ENCODE data around the gene HS3ST5.
A peak's percentile ranks its signal among the peaks of the same experiment; 100 is the strongest.

HS3ST5 gene

DNA sequence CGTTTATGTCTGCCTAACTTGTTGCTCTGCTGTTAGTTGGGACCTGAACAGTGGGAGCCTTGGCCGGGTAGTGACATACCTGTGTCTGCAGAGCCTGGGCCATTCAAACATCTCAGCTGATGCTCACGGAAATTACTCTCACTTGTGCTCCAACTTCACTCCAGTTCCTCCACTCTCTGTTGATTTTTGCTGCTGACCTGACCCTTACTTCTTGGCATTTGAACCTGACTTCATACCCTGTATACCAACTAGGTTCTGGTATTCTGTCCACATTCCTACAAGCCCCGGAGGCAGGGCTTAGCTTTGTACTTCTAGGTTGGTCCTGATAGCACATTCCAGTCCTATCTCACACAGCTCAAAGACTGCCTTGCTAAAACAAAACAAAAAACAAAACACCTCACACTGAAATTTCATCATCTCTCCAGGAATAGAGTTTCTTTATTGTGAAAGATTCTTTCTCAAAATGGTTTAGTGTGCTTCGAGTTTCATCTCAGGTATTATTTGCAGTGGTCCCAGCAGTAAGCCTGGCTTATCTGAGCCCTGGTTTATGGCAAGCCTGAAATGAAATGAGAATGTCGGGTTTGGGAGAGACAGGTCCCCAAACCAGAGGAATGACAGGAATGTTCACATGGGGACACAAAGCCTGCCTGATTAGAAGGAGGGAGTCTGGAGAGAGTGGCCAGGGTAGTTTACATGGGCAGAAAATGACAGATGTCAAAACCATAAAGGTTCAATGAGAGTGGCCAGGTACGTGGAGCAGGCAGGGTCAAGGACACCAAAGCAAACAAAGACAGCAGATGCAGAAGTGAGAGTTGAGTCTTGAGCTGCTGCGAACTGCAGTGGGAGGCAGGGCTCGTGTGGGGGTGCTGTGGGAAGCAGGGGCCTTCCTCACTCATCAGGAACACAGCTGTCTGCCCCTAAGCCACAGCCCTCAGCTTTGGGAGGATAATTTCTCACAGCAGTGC lies 197.7 kb downstream of the HS3ST5 start:
- no peak for FAIRE-seq

DNA sequence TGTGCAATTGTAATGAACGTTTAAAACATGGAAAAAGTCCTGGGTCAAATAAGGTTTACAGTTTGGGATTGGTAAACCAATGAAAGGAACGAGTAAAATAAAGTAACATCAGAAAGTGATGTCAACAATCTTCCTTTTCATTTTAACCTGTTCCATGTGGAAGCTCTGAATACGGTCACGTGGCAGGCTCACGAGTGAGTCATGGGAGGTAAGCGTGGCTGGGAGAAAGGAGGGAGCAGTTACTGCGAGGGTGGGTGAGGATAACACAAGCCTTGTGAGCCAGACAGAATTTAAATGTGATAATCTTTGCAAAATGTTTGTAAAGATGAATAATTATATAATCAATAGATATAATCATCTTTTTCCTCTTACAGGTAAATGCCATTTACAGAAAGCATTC lies 200.6 kb downstream of the HS3ST5 start:
- FAIRE-seq: no peak

DNA sequence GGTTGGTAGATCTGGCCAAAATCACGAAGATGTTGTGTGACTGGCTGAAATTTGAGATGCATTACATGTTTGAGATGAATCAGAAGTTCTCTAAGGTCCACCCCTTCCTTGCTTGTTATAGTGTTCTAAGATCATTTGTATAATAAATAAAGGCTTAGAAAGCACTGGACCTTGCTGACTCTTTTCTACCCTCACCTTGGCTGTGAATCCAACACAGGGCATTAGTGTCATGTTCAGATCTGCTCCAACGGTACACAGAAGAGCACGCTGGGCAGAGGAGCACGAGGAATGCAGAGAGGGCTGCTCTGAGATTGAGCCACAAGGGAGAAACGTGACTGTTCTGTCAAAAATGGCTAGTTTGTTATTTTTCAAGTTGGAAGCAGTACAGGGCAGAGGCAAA lies 202.4 kb downstream of the HS3ST5 start:
- FAIRE-seq: no peak

DNA sequence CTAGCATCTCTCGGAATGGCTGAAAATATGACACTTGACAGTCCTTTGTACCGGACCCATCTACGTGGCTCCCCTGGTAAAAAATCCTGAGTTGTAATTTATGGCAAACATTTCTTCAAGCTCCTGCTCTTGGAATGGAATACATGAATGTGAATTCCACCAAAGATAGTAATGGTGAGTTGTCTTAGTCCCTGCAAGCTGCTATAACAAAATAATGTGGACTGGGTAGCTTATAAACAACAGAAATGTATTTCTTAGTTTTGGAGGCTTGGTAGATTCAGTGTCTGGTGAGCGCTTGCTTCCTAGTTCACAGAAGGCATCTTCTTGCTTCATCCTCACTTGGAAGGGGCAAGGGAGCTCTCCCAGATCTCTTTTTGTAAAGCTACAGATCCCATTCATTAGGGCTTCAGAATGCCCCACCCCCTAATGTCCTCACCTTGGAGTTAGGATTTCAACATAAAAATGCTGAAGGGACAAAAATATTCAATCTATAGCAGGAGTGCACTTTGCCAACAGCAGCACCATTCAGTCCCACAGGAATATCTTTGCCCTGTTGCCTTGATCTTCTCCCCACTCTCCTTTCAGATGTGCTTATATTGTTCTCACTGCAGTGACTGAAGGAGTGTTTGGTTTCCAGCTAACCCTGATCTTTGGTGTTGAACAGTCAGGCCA lies 204.1 kb downstream of the HS3ST5 start:
- no peak for FAIRE-seq

DNA sequence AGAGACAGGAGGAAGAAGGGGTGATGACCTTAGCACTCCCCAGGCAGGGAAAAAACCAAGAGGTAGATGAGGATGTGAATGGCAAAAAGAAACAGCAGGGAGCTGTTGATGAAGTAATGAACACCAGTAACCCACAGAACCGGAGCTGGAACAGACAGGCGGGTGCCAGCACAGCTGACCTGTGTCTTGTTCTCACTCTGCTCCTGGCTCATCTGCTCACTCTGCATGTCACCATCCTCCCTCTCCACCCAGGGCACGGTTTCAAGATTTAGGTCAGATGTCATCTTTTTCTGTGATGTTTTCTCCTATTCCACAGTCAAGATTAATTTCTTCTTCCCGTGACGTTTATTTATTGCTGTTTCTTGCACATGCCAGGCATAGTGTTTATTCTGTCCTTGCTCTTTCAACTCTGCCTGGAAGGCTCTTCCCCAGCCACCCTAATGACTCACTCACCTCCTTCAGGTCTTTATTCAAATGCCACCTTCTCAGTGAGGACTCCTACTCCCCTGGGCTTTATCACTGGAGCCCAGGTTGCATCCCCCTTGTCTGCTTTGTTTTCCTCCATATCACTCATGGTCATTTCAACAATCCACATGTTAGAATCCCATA lies 207.4 kb downstream of the HS3ST5 start:
- no peak for FAIRE-seq

DNA sequence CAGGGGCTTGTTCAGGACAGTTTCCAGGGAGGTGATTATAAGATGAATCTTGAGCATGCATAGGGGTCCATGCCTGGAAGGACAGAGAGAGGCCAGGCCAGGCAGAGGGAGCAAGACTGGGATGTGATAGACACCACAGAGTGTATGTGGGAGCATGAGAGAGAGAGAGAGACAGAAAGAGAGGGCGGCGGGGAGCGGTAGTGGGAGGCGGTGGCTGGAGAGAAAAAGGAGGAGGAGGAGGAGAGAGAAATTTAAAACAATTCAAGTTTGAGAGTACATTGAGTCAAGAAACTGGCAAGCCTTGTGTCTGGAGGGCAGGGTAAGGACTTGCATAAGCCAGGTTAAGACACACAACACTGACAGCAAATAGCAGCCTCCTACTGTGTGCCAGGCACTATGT lies 209.0 kb downstream of the HS3ST5 start:
- FAIRE-seq: no peak

DNA sequence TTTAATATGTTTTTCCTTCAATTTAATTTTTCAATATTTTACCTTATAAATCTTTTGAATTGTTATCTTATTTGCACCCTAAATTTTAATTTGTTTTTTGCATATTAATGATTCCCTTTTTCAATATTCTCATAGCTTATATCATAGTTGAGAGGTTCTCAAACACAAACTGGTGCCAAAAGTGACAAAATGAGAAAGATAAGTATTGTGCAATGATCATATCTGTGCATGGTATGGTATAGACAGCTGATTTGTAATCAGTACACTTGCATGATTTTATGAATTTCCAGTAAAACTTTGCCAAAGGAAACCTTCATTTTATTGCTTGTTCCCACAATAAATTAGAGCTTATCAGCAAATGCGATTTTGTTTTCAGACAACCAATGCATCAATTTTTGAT lies 210.9 kb downstream of the HS3ST5 start:
- no peak for FAIRE-seq

DNA sequence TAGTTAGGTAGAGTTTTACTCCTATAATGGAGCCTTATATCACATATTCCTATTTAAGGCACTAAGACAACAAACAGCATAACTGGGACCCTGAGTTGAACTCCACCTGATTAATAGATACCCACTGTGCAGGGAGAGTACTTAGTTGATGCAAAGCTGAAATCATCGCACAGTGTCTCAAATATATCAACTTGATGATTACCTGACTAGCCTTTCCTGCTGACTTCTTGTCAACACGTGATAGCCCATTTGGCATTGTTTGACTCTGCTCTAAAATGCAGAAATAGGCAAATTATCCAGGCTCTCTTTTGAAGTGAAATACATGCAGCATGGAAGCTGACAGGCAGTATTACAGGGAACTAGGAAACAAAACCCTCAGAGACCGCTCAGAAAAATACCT lies 217.2 kb downstream of the HS3ST5 start:
- no peak for FAIRE-seq

DNA sequence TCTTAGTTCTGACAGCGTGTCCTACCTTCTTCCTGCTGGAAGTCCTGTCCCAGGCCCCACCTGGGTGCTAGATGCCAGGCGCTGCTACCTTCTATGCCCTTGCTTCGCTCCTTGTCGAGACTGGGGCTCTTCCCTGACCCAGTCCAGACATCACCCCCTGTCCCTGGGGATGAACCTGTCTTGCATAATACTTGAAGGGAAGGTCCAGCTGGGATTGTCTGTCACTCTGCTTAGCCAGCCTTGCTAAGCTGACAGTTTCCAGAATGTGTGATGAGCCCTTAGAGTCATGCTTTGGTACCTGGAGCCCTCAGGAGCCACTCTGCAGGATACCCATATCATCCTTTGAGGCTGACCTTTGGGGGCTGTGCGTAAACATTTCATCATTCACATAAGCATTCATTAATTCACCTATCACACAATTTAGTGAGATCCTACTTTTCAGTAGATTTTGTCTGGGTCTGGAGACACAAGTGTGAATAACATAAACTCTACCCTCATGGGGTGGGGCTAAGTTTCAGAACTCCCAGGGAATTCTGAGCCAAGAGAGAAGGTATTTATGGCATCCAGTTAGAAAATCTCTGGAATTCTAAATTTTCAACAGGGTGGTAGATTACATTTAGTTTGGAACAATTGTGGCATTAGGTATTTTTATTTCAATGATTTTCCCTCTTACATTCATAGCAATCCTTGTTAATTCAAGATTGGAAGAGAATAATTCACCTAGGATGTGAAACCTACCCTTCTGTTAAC lies 220.7 kb downstream of the HS3ST5 start:
- FAIRE-seq: no peak

DNA sequence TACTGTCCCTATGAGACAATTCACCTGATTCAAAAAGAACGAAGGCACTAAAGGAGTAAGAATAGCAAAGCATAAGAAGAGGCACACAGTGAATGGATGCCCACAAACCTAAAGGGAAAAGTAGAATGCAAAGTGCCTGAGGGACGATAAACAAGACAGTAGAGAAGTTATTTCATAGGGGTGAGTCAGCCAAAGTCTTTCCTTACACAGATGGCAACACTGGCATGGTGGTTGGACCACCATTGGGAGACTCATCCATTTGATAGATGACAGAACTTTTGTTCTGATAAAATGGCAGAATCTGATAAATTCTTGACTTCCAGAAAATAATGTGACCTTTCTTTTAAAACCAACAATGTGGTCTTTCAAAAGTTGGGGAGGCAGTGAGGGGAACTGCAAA lies 223.8 kb downstream of the HS3ST5 start:
- no peak for FAIRE-seq

DNA sequence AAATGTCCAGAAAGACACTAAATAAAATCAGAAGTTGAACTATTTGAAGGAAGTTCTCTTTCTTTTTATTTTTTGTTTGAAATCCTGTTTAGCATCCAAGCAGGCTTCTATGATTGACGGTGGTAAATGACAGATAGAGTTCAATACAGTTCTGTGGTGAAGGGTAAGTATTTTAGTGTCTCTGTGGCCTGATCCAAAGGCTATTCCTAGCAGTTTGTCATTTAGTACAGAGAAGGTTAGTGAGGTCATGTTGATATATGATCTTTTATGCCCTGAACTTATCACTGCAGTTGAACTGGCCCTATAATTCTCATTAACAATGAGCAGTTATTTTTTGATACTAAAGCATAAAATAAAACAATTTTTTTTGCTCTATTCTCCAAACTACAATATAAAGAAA lies 227.2 kb downstream of the HS3ST5 start:
- no peak for FAIRE-seq

DNA sequence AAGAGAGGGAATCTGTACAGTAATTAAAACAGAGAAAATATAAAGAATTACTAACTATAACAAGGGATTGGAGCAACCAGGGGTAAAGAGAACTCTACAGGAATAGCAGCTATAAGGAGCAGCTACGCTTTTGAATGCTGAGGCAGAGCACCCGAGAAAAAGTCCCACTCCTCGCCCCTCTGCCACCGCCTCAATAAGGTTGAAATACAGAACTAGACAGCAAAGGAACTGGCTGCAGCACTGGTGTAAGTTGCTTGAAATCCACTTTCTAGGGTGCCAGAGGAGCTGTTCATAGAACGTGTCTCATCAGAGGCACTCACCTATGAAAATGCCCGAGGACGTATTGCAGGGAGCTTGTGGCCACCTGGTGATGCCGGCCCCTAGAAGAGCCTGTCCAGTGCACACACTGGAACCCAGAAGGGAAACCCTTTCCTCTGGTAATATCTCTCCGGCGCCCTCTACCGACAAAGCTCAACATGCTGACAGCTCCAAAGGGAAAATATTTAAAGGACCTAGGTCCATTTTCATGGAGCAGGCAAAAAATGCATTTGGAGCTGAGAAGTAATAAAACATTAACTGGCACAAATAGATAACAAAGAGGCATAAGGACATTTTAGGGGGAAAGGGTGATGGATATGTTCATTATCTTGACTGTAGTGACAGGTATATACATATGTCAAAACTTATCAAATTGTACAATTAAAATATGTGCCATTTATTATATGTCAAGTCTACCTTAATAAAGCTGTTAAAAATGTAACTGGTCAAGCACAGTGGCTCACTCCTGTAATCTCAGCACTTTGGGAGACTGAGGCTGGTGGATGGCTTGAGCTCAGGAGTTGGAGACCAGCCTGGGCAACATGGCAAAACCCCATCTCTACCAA lies 234.5 kb downstream of the HS3ST5 start:
- no peak for FAIRE-seq

DNA sequence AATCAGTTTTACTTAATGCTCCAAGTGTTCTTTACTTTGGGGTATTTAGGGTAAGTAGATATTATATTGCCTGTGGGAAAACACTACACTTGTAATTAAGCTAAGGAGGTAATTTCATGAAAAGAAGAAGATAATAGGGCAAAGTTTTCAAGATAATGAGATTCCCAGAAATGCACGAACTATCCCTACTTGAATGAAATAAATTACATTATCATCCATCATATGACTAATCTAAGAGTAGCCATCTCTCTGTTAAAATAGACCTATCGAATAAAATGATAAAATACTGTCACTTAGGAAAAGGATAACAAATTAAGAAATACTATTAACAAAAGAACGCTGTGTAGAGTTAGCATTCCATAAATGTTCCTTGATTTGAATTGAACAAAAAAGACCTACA lies 236.8 kb downstream of the HS3ST5 start:
- no peak for FAIRE-seq

DNA sequence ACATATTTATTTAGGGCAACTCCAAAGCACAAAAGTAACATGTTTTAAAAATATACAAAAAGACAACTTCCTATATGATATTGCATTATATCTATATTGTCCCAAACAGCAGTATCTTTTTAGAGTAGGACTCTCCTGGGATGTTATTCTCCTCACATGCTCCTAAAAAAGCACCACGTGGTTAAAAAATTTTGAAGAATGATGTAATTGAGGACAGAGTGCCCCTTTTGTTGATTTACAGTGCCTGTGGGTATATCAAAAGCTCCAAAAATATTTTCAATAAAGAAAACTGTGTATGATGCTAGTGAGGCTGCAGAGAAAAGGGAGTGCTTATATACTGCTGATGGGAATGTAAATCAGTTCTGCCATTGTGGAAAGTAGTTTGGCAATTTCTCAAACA lies 241.6 kb downstream of the HS3ST5 start:
- FAIRE-seq: no peak

DNA sequence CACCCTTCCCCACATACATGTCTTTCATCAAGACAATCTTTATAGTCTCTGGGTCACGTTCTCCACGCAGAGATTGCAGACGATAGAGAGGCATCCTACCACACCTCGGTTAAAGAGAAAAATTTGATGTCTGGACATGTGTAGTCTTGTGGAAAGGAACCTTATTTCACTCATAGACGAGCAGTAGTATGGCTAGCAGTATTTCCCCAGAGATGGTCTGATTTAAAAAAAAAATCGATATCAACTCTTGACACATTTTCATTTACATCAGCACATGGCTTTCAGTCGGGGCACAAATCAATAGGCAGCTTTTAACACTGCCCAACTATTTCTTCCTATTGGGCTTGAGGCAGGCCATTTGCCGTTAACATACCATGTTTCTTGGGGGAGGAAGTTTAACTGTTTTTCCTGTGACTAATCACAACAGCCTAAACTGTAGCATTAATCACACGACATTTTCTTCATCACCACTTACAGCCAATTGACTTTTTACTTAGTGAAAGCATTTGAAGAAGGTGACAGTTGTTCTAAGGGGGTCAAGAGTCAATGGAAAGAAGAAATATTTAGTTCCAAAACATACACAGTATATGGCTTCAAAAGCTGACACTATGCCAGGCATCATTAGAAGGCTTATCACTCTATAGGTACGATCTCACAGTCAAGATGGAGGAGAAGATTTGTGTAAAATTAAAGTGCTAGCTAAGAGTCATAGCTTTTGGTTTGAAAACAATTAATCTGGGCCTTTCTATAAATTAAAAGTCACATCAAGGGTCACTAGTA lies 242.4 kb downstream of the HS3ST5 start:
- no peak for FAIRE-seq

DNA sequence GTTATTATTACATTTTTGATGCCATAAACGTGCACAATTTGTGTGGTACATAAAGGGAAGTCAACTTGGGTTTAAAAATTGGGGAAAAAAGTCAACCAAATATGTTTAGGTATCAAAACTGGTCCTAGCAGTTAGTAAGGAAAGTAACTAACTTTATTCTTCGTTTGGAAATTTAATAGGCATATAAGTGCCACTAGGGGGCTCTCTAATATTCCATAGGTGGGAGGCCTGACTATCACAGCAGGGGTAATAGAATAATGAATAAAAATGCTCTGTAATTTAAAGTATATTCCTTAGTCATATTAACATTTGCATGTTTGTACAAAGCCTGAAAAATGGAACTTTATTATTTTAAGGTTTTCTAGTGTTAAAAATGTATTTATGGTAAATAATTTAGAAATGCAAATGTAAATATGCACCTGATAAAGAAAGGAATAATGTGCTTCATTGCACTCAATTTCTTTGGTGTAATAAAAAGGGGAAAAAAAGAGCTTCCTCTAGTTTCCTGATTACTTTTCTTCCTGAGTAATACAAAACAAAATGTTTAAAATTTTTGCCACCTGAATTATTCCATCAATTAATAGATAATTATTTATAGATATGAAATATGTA lies 246.2 kb downstream of the HS3ST5 start:
- peak; percentile 94 for FAIRE-seq

DNA sequence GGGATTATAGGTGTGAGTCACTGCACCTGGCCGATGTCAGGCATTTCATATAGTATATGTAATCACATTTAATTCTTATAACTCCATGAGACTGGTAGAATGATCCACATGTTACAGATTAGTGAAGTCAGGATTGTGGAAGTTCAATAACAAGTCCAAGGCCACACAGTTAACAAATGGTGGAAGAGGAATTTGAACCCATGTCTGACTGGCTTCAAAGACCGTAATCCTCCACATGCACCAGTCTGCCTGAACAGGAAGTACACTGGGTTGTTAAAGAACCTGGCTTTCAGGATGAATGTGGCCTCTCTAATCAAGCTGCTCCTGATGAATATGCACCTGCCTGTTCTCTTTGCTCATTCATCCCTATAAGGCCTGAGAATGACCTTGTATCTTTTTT lies 249.9 kb downstream of the HS3ST5 start:
- FAIRE-seq: no peak

DNA sequence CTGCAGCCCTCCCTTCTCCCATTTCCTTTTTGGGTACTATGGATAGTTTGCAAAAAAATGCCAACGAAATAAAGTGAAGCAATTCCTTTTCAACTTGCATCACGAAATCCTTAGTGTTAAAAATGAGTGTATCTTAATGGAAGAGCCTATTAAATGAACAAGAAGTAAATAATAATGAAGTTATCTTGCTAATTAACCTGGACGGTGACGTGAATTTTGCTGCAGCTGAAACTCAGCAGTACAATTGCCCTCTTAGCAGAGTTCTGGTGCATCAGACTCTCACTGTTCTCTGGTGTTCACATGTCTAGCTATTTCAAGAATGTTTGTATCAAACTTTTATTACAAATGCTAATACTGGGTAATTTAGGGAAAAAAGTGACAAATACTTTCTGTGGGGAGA lies 252.2 kb downstream of the HS3ST5 start:
- no peak for FAIRE-seq

DNA sequence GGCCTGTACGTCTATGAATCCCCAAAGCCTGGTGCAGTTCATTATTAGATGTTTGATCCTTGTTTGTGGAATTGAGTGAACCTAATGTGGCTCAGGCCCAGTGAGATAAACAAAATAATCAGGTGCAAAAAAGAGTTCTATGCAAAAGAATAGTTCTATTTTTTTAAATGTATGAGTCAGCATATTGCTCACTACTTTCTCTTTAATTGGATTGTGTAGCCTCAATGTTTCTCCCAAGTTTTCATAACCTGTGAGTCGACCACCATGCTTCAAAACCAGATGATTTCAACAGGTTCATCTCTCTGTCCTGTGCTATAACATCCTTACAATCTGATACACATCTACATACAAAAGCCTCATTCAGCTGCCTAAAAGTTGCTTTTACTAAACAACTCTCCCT lies 255.3 kb downstream of the HS3ST5 start:
- FAIRE-seq: no peak

DNA sequence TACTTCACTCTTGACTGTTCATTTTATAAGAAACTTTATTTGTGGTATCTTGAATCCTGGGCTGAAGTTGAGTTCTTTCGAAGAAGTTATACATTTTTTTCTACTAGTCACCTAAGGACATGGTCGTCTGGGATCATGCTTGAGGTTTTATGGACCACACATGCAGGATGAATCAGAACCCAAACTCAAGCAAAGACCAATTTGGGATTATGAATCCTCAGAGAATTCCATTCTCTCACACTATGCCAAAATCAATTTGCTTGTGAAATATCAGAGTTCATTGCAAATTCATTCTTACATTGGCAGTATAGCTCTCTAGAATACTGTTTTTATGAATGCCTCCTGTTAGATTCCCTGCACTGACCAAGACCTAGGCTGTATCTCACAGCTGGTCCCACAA lies 257.6 kb downstream of the HS3ST5 start:
- FAIRE-seq: no peak

DNA sequence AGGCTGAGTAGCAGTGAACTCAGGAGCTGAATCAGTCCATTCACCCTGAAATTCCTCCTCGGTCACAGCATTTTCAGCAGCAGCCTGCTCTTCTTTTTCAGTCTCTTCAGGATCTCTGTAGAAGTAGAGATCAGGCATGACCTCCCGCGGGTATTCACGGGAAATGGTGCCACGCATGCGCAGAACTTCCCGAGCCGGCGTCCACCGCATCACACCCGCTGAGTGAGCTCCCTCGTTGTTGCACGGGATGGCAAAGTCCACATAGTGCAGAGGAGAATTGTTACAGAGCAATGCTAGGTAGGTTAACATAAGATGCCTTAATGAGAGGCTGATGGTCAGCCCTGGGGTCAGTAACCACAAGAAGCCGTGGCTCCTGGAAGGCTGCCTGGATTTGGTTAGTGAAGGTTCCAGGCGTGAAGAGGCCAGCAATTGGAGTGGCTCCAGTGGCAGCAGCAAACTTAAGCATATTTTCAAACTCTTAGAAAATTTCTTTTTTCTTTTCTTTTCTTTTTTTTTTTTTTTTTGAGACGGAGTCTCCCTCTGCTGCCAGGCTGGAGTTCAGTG lies 258.4 kb downstream of the HS3ST5 start:
- FAIRE-seq: no peak
